Cardiac muscle cell (in vitro differentiated cells and primary cell): ENCODE measurements around the gene KLF7. TPM values are rescaled to one million over a fixed set of nuclear protein-coding genes. Genes with fewer than 3 reads are reported as not detected.

Experiments
- DNase-seq, 2 donors: peaks; one replicate each; pipeline versions ENCODE4 v3.0.0 to v3.0.0-alpha.2; 2010 to 2017; ENCODE audit warnings: low read depth in 1 of 2, low spot score in 1 of 2
- H3K27ac ChIP-seq: fragments of 200-600 bp; sonication (generic); 2 replicates; pipeline ENCODE4 v1.5.1; 2016
- H3K27me3 ChIP-seq: fragments of 200-600 bp; sonication (generic); 2 replicates; pipeline ENCODE4 v1.6.0; 2016; ENCODE audit warnings: control low read depth
- H3K36me3 ChIP-seq: fragments of 200-600 bp; sonication (generic); 2 replicates; pipeline ENCODE4 v1.5.1; 2016; ENCODE audit warnings: control low read depth
- H3K4me1 ChIP-seq: fragments of 200-600 bp; sonication (generic); 2 replicates; pipeline ENCODE4 v1.8.1; 2017; ENCODE audit warnings: low read depth, mild to moderate bottlenecking, mixed run types
- H3K4me3 ChIP-seq: fragments of 200-600 bp; sonication (generic); 2 replicates; pipeline ENCODE4 v1.5.1; 2016; ENCODE audit warnings: mild to moderate bottlenecking
- H3K9me3 ChIP-seq: fragments of 200-600 bp; sonication (generic); 2 replicates; pipeline ENCODE4 v1.5.1; 2017; ENCODE audit warnings: low read depth, mild to moderate bottlenecking, control low read depth
- polyA plus RNA-seq: library from polyadenylated mRNA; unstranded; fragments of >200 nt; fragmentation: Nextera tagmentation; extraction: Ambion mirVana; gene quantifications from 2 replicates; pipeline ENCODE4 v1.2.1, GENCODE V29; 2016
- total RNA-seq: library from RNA; depleted of rRNA; stranded (reverse); fragments of >200 nt; gene quantifications from 2 replicates; pipeline ENCODE4 v1.2.3, GENCODE V29; 2016
- TF ChIP-seq, protein P1 (sequence below): IDR thresholded peaks from 2 replicates; pipeline ENCODE4 v1.5.1; 2012; ENCODE audit warnings: low read depth, mild to moderate bottlenecking, low read length

The KLF7 gene
- total and polyA plus RNA-seq, 2 experiments from 2014 or later, result 8.3 to 9.3 TPM

- peaks cover 3% of the 10 kb centered on the region for H3K36me3 ChIP-seq
- H3K27me3 ChIP-seq, result no peaks in the 10 kb centered on the region
- TF ChIP-seq, protein P1, sequence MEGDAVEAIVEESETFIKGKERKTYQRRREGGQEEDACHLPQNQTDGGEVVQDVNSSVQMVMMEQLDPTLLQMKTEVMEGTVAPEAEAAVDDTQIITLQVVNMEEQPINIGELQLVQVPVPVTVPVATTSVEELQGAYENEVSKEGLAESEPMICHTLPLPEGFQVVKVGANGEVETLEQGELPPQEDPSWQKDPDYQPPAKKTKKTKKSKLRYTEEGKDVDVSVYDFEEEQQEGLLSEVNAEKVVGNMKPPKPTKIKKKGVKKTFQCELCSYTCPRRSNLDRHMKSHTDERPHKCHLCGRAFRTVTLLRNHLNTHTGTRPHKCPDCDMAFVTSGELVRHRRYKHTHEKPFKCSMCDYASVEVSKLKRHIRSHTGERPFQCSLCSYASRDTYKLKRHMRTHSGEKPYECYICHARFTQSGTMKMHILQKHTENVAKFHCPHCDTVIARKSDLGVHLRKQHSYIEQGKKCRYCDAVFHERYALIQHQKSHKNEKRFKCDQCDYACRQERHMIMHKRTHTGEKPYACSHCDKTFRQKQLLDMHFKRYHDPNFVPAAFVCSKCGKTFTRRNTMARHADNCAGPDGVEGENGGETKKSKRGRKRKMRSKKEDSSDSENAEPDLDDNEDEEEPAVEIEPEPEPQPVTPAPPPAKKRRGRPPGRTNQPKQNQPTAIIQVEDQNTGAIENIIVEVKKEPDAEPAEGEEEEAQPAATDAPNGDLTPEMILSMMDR, result no peak
- H3K4me1 ChIP-seq, result peaks cover 15% of the 10 kb centered on the region
- DNase-seq, result peak; percentile 34 to 76
- peak overlapping the region; percentile 75 for H3K4me3 ChIP-seq
- no peaks in the 10 kb centered on the region for H3K9me3 ChIP-seq
- H3K27ac ChIP-seq, result peak overlapping the region; percentile 100
Measured at GRCh38 chr2:207167099-207167923, 1.6 kb upstream of the KLF7 start.

DNA sequence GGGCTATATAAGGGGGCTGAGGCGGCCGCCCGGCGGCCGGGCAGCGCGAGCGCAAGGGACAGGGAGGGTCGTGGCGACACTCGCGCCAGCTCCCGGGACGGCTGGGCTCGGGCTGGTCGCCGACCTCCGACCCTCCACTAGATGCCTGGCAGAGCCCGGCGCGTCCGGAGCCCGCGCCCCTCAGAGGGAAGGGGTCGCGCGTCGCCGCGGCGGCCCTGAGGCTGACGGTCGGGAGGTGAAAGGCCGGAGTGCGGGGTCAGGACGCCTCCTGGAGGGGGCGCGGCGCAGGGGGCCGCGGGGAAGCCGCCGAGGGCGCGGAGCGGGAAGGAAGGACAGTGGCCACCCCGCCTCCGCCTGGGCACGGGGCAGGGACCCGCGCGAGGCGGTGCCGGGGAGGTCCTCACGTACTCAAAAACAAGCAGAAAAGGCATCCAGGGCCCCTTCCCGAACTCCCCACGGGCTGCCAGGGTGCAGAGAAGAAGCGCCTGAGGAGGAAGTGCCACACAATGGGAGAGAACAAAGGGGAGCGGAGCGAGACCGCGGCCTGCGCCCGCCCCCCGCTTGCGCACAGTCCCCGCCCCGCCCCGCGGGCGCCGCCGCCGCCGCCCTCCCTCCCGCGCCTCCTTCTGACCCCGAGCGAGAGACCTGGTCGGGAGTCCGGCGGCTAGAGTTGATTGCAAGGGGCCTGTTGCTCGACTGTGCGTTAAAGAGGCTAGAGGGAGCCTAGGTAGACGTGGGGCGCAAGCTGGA, 776 bp upstream of the KLF7 start:
- DNase-seq, result peak; percentile 87 to 93
- Histone ChIP-seq H3K27ac (peak overlapping the region; percentile 100), H3K36me3 (peaks cover 3% of the 10 kb centered on the region)

DNA sequence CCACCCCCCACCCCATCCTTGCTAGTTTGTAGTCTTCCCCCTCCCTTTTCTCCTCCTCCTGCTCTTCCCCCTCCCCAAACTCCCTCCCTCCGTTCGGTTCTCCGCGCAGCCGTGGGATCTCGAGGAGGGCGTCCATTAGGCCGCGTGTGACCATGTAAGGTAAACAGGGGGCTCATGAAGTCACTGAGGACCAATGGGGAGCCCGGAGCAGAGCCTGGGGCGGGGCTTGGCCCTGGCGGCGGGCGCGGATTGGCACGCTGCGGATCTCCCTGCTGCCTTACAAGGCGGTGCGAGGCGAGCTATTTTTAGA, 246 bp upstream of the KLF7 start:
- peaks cover 3% of the 10 kb centered on the region for H3K36me3 ChIP-seq
- no peaks in the 10 kb centered on the region for H3K27me3 ChIP-seq
- TF ChIP-seq, protein P1, result no peak

More for the DNA sequence above, 776 bp upstream of the KLF7 start:
- Histone ChIP-seq H3K27me3 (no peaks in the 10 kb centered on the region), H3K9me3 (no peaks in the 10 kb centered on the region), H3K4me3 (peak overlapping the region; percentile 75), H3K4me1 (peaks cover 15% of the 10 kb centered on the region)
- TF ChIP-seq, protein P1, result peak; percentile 16

GRCh38 chr2:207164006-207164831, 1.5 kb downstream of the KLF7 start:
- Histone ChIP-seq H3K27ac (peak overlapping the region; percentile 95), H3K9me3 (no peaks in the 10 kb centered on the region), H3K4me3 (peak overlapping the region; percentile 85), H3K36me3 (peaks cover 3% of the 10 kb centered on the region), H3K27me3 (no peaks in the 10 kb centered on the region), H3K4me1 (peaks cover 15% of the 10 kb centered on the region)
- TF ChIP-seq, protein P1, result no peak
- DNase-seq, result peak; percentile 52 to 78

More for the DNA sequence above, 246 bp upstream of the KLF7 start:
- no peaks in the 10 kb centered on the region for H3K9me3 ChIP-seq
- H3K4me3 ChIP-seq, result peak overlapping the region; percentile 85
- DNase-seq, result peak; percentile 99 to 100
- H3K4me1 ChIP-seq, result peaks cover 15% of the 10 kb centered on the region
- H3K27ac ChIP-seq, result peak overlapping the region; percentile 100

DNA sequence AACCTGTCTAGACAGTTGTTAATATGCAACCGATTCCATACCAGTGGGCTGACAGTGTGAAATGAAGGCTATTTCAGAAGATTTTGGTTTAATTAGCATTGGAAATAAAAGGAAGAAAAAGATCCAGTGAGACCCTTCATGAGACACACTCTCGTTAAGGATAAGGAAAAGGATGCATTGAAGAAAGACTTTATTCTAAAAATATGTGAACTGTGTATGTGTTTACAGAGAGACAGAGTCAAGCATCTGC, 2.1 kb downstream of the KLF7 start:
- DNase-seq, result no peak
- peaks cover 3% of the 10 kb centered on the region for H3K36me3 ChIP-seq
- no peak overlapping the region for H3K27ac ChIP-seq
- H3K4me3 ChIP-seq, result peak overlapping the region; percentile 85
- H3K4me1 ChIP-seq, result peaks cover 15% of the 10 kb centered on the region
- TF ChIP-seq, protein P1, result no peak
- no peaks in the 10 kb centered on the region for H3K27me3 ChIP-seq
- H3K9me3 ChIP-seq, result no peaks in the 10 kb centered on the region
